ENCODE results near the gene RNF144B. TPM values are rescaled to one million over a fixed set of nuclear protein-coding genes. Genes with fewer than 3 reads are reported as not detected.

The RNF144B gene
- total RNA-seq, 1 experiment from 2014 or later: 2.3 TPM

DNA sequence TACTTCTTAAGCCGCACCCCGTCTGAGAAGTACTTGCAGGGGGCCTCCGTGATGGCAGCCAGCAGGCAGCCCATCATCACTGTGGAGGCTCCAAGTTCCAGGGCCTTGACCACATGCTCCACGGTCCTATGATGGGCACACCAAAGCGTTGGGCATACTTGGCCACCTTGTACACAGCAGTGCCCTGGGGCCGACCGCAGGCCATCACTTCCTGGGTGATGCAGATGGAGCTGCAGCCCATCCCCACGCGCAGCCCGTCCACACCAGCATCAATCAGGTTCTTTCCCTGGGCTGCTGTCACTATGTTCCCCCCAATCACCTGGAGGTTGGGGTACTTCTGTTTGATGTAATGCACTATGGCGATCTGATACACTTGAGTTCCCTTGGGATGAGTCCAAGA lies 19.8 kb upstream of the RNF144B start:
- H3K4me1 Mint-ChIP-seq: no peaks in the 10 kb centered on the region
- no peak overlapping the region for H3K27ac ChIP-seq (ENCODE audit: insufficient read length, low read depth, low read length)
- H3K36me3 Mint-ChIP-seq (ENCODE audit: insufficient read depth in 1 of 3, low read depth in 3 of 3): peaks cover 0 to 6% (median 2%) of the 10 kb centered on the region in 3 experiments; a peak in 2 of 7 replicates
- no peaks in the 10 kb centered on the region for H3K27me3 Mint-ChIP-seq (ENCODE audit: low read depth)
- no peak overlapping the region for H3K56ac ChIP-seq (ENCODE audit: insufficient read length, low read depth, low read length)
- H3K23ac ChIP-seq (ENCODE audit: insufficient read length, low read depth, low read length): no peak overlapping the region
- no peak overlapping the region for H4K8ac ChIP-seq (replicated peaks; ENCODE audit: insufficient read length, low read depth, low read length)
- no peak overlapping the region for H3K14ac ChIP-seq (ENCODE audit: insufficient read depth, low read length)
- H3K27me3 ChIP-seq (ENCODE audit: insufficient read depth, low read length): no peaks in the 10 kb centered on the region
- no peaks in the 10 kb centered on the region for H4K20me1 ChIP-seq (ENCODE audit: control insufficient read depth, insufficient read depth, insufficient read length)
- no peaks in the 10 kb centered on the region for H3K79me1 ChIP-seq (ENCODE audit: insufficient read depth, low read depth, low read length, poor library complexity, severe bottlenecking)
- no peak overlapping the region for H2BK15ac ChIP-seq (ENCODE audit: low read depth, low read length)
- no peak overlapping the region for H2BK5ac ChIP-seq (ENCODE audit: insufficient read length, low read length)
- H3K4me3 Mint-ChIP-seq: no peak overlapping the region
- H3K4ac ChIP-seq (ENCODE audit: low read depth, low read length): no peak overlapping the region
- H3T11ph ChIP-seq (ENCODE audit: low read length): no peak overlapping the region
- no peaks in the 10 kb centered on the region for H3K4me1 ChIP-seq (ENCODE audit: insufficient read depth, low read length)
- no peaks in the 10 kb centered on the region for H3K79me2 ChIP-seq (ENCODE audit: insufficient read depth, low read length)
- H2BK12ac ChIP-seq (ENCODE audit: insufficient read length, low read depth, low read length): no peak overlapping the region
- H2AFZ ChIP-seq (ENCODE audit: low read length): no peak overlapping the region
- WGBS (ENCODE audit: extremely low coverage, insufficient read length, low lambda C conversion rate): no CpG with 5 or more reads among the region's 11 CpGs
- no peak for DNase-seq
- no peaks in the 10 kb centered on the region for H3K9me3 ChIP-seq (ENCODE audit: control insufficient read depth, low read depth, low read length)
- no peaks in the 10 kb centered on the region for H3K23me2 ChIP-seq (ENCODE audit: insufficient read length, low read depth, low read length, poor library complexity, severe bottlenecking)
- H4K5ac ChIP-seq (ENCODE audit: insufficient read length, low read depth, low read length): no peak overlapping the region
- no peak overlapping the region for H3K18ac ChIP-seq (ENCODE audit: insufficient read length, low read depth, low read length)
- peaks cover 0 to 2% of the 10 kb centered on the region in 2 experiments; a peak in 2 of 5 replicates for H3K9me3 Mint-ChIP-seq
- H2BK120ac ChIP-seq (ENCODE audit: low read depth, low read length, poor library complexity, severe bottlenecking): no peak overlapping the region
- no peak overlapping the region for H2AK5ac ChIP-seq (ENCODE audit: insufficient read length, low read length)
- no peak overlapping the region for H3K9ac ChIP-seq (ENCODE audit: extremely low read depth, insufficient read length, low read length)
- TF ChIP-seq, protein P1, sequence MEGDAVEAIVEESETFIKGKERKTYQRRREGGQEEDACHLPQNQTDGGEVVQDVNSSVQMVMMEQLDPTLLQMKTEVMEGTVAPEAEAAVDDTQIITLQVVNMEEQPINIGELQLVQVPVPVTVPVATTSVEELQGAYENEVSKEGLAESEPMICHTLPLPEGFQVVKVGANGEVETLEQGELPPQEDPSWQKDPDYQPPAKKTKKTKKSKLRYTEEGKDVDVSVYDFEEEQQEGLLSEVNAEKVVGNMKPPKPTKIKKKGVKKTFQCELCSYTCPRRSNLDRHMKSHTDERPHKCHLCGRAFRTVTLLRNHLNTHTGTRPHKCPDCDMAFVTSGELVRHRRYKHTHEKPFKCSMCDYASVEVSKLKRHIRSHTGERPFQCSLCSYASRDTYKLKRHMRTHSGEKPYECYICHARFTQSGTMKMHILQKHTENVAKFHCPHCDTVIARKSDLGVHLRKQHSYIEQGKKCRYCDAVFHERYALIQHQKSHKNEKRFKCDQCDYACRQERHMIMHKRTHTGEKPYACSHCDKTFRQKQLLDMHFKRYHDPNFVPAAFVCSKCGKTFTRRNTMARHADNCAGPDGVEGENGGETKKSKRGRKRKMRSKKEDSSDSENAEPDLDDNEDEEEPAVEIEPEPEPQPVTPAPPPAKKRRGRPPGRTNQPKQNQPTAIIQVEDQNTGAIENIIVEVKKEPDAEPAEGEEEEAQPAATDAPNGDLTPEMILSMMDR (conservative IDR thresholded peaks at IDR 0.05): no peak
- no peak overlapping the region for H3K4me2 ChIP-seq (ENCODE audit: insufficient read depth, insufficient read length, low read length)
- no peak overlapping the region for H3K27ac Mint-ChIP-seq
- H4K91ac ChIP-seq (ENCODE audit: insufficient read length, low read depth, low read length): no peak overlapping the region
- H2BK20ac ChIP-seq (ENCODE audit: low read depth, low read length, poor library complexity, severe bottlenecking): no peak overlapping the region

Data from H9 (cell line).